HCT116 (cell line): Measurements from ENCODE around the gene HCLS1.

Experiments
- CEBPB ChIP-seq: IDR thresholded peaks from 2 replicates; pipeline ENCODE4 v1.6.1; 2012; ENCODE audit warnings: low read depth
- EGR1 ChIP-seq: IDR thresholded peaks from 2 replicates; pipeline ENCODE4 v1.6.1; 2012; ENCODE audit warnings: low read depth
- ELF1 ChIP-seq: IDR thresholded peaks from 2 replicates; pipeline ENCODE4 v1.6.1; 2012; ENCODE audit warnings: low read depth, borderline replicate concordance
- JUND ChIP-seq: IDR thresholded peaks from 2 replicates; pipeline ENCODE4 v1.6.1; 2012
- POLR2A ChIP-seq: IDR thresholded peaks from 2 replicates; pipeline ENCODE4 v1.7.0; 2011; ENCODE audit warnings: borderline replicate concordance; ENCODE audit not compliant: insufficient read depth, insufficient read length; ENCODE audit errors: extremely low read depth
- RAD21 ChIP-seq: IDR thresholded peaks from 2 replicates; pipeline ENCODE4 v1.6.1; 2012; ENCODE audit warnings: low read depth, mild to moderate bottlenecking
- SRF ChIP-seq: IDR thresholded peaks from 2 replicates; pipeline ENCODE4 v1.6.1; 2012; ENCODE audit warnings: low read depth
- YY1 ChIP-seq: IDR thresholded peaks from 2 replicates; pipeline ENCODE4 v1.6.1; 2011; ENCODE audit warnings: low read length, low read depth, moderate library complexity, mild to moderate bottlenecking; ENCODE audit not compliant: insufficient replicate concordance; ENCODE audit errors: extremely low read depth
- ZFX ChIP-seq: fragments of 450-650 bp; IDR thresholded peaks from 2 replicates; pipeline ENCODE4 v1.6.1; 2017
- ZNF274 ChIP-seq: fragments of 200-500 bp; sonication (Bioruptor generic); IDR thresholded peaks from 2 replicates; pipeline ENCODE4 v1.6.1; 2014; ENCODE audit warnings: mild to moderate bottlenecking, low read depth, low read length, inconsistent platforms
- TF ChIP-seq, protein P1 (sequence below), 3 experiments: fragments of 200-600 bp in 1 of 3; sonication (generic) in 1 of 3; IDR thresholded peaks in 2 of 3; conservative IDR thresholded peaks in 1 of 3; 2 replicates each; pipeline ENCODE4 v1.5.1; 2012 to 2017; ENCODE audit warnings: low read depth in 2 of 3, low read length in 2 of 3, antibody characterized with exemption in 1 of 3, borderline replicate concordance in 1 of 3, control low read depth in 1 of 3, mild to moderate bottlenecking in 1 of 3, mixed read lengths in 1 of 3, mixed run types in 1 of 3, moderate library complexity in 1 of 3; ENCODE audit not compliant: insufficient read depth in 1 of 3
- TF ChIP-seq, protein P2 (sequence below): IDR thresholded peaks from 2 replicates; pipeline ENCODE4 v1.6.1; 2012
- TF ChIP-seq, protein P3 (sequence below): IDR thresholded peaks from 2 replicates; pipeline ENCODE4 v1.6.1; 2012; ENCODE audit warnings: low read depth

DNA sequence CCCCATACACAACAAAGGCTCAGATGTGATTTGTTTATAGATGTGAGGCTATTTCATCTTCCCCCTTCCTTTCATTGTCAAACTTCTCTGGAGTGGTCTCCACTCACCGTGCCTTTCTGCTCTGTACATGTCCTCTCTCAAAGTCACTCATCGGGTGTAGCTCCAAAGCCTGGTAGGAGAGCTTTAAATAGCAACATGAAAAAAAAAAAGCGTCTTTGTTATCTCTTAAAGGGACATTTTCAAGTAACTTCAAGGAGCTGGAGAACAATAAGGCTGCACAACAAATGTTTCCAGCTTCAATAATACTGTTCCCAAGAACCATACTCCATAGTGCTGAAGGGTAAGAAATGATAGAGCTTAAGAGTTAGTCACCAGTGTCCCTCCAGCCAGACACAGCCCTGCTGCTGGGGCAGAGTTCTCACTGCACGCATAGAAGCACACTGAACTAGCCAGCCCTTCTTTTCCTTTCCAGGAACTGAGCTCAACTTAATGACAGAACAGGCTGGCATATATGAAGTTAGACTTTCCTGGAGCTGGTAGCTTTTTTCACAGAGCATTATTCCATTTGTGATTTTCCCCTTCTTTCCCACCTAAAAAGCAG, 59.4 kb downstream of the HCLS1 start:
- TF ChIP-seq ZFX (no peak), ELF1 (no peak), EGR1 (no peak), SRF (no peak), JUND (no peak), POLR2A (no peak), ZNF274 (no peak), CEBPB (no peak), RAD21 (no peak), YY1 (no peak)
- TF ChIP-seq, protein P1, sequence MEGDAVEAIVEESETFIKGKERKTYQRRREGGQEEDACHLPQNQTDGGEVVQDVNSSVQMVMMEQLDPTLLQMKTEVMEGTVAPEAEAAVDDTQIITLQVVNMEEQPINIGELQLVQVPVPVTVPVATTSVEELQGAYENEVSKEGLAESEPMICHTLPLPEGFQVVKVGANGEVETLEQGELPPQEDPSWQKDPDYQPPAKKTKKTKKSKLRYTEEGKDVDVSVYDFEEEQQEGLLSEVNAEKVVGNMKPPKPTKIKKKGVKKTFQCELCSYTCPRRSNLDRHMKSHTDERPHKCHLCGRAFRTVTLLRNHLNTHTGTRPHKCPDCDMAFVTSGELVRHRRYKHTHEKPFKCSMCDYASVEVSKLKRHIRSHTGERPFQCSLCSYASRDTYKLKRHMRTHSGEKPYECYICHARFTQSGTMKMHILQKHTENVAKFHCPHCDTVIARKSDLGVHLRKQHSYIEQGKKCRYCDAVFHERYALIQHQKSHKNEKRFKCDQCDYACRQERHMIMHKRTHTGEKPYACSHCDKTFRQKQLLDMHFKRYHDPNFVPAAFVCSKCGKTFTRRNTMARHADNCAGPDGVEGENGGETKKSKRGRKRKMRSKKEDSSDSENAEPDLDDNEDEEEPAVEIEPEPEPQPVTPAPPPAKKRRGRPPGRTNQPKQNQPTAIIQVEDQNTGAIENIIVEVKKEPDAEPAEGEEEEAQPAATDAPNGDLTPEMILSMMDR (IDR thresholded peaks at IDR 0.05 in 2 of 3, conservative IDR thresholded peaks at IDR 0.05 in 1 of 3; ENCODE audit: borderline replicate concordance in 1 of 3, insufficient read depth in 1 of 3, low read depth in 2 of 3, low read length in 2 of 3) = no peak
- TF ChIP-seq, protein P2, sequence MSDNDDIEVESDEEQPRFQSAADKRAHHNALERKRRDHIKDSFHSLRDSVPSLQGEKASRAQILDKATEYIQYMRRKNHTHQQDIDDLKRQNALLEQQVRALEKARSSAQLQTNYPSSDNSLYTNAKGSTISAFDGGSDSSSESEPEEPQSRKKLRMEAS = no peak
- TF ChIP-seq, protein P3, sequence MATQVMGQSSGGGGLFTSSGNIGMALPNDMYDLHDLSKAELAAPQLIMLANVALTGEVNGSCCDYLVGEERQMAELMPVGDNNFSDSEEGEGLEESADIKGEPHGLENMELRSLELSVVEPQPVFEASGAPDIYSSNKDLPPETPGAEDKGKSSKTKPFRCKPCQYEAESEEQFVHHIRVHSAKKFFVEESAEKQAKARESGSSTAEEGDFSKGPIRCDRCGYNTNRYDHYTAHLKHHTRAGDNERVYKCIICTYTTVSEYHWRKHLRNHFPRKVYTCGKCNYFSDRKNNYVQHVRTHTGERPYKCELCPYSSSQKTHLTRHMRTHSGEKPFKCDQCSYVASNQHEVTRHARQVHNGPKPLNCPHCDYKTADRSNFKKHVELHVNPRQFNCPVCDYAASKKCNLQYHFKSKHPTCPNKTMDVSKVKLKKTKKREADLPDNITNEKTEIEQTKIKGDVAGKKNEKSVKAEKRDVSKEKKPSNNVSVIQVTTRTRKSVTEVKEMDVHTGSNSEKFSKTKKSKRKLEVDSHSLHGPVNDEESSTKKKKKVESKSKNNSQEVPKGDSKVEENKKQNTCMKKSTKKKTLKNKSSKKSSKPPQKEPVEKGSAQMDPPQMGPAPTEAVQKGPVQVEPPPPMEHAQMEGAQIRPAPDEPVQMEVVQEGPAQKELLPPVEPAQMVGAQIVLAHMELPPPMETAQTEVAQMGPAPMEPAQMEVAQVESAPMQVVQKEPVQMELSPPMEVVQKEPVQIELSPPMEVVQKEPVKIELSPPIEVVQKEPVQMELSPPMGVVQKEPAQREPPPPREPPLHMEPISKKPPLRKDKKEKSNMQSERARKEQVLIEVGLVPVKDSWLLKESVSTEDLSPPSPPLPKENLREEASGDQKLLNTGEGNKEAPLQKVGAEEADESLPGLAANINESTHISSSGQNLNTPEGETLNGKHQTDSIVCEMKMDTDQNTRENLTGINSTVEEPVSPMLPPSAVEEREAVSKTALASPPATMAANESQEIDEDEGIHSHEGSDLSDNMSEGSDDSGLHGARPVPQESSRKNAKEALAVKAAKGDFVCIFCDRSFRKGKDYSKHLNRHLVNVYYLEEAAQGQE = no peak
